ENCODE results near the gene TRIM10. TPM values are rescaled to one million over a fixed set of nuclear protein-coding genes. Genes with fewer than 3 reads are reported as not detected.

The TRIM10 gene
- total and polyA plus RNA-seq, 12 donors: not detected

- DNase-seq (peak in 1 of 2 donors; percentile 71), ATAC-seq (peak; percentile 65 to 91 (median 85))
- WGBS, 2 donors: 27 to 30% methylated on average over 16 of the region's 16 CpGs
- peaks cover 0 to 17% (median 10%) of the 10 kb centered on the region in 9 donors for H3K4me1 ChIP-seq
- no peak overlapping the region for H3K27ac ChIP-seq
- no peak overlapping the region for H3K4me3 ChIP-seq
- H3K9me3 ChIP-seq: no peaks in the 10 kb centered on the region
- TF ChIP-seq CTCF (IDR thresholded peaks at IDR 0.05): peak; percentile 83 to 100 (median 97)
- intact Hi-C loops (cut with DNase I): loop anchor here in 7 of 10 donors (1.0 to 10.0 kb wide), 7 partner anchors 26 to 286 kb away; no protein-coding TSS in a partner anchor
- peaks cover 10 to 97% (median 83%) of the 10 kb centered on the region in 7 donors for H3K27me3 ChIP-seq
- H3K36me3 ChIP-seq: no peaks in the 10 kb centered on the region
Observed at GRCh38 chr6:30130887-30131862, 29.8 kb downstream of the TRIM10 start.

GRCh38 chr6:30130179-30130679, 30.8 kb downstream of the TRIM10 start:
- intact Hi-C loops (cut with DNase I): loop anchor here in 7 of 10 donors (2.0 to 10.0 kb wide), 6 partner anchors 25 to 285 kb away; no protein-coding TSS in a partner anchor
- ATAC-seq (no peak), DNase-seq (no peak)
- no peak overlapping the region for H3K27ac ChIP-seq
- H3K9me3 ChIP-seq: no peaks in the 10 kb centered on the region
- H3K4me3 ChIP-seq: no peak overlapping the region
- H3K36me3 ChIP-seq: no peaks in the 10 kb centered on the region
- peaks cover 0 to 17% (median 10%) of the 10 kb centered on the region in 9 donors for H3K4me1 ChIP-seq
- no peak for TF ChIP-seq CTCF (IDR thresholded peaks at IDR 0.05)
- H3K27me3 ChIP-seq: peaks cover 10 to 97% (median 84%) of the 10 kb centered on the region in 7 donors
- 67 to 79% methylated on average over 4 of the region's 4 CpGs for WGBS, 2 donors

GRCh38 chr6:30129265-30130178, 31.5 kb downstream of the TRIM10 start:
- Histone ChIP-seq H3K36me3 (no peaks in the 10 kb centered on the region), H3K27me3 (peaks cover 10 to 95% (median 86%) of the 10 kb centered on the region in 7 donors), H3K27ac (no peak overlapping the region), H3K9me3 (no peaks in the 10 kb centered on the region), H3K4me1 (peaks cover 0 to 17% (median 10%) of the 10 kb centered on the region in 9 donors), H3K4me3 (no peak overlapping the region)
- WGBS, 2 donors: 65 to 77% methylated on average over 10 of the region's 10 CpGs
- intact Hi-C loops (cut with DNase I): loop anchor here in 8 of 10 donors (2.0 to 10.0 kb wide), 7 partner anchors 25 to 285 kb away; no protein-coding TSS in a partner anchor
- no peak for TF ChIP-seq CTCF (IDR thresholded peaks at IDR 0.05)
- ATAC-seq (no peak), DNase-seq (no peak)

Measured in heart right ventricle (tissue), 16 donors.